Right lobe of liver (tissue), 4 donors: Measurements from ENCODE around the gene FDPS.
A peak's percentile ranks its signal among the peaks of the same experiment; 100 is the strongest.

ENCODE experiments used
- POLR2A ChIP-seq: fragments of 450-650 bp; IDR thresholded peaks from one replicate; pipeline ENCODE4 v1.6.1; 2017; ENCODE audit warnings: antibody characterized with exemption, mild to moderate bottlenecking
- TF ChIP-seq, protein P1 (sequence below), 4 donors: fragments of 200-600 bp in 3 of 4; fragments of 450-650 bp in 1 of 4; IDR thresholded peaks; one replicate each; pipeline versions ENCODE4 v1.5.1 to v1.8.0; 2016 to 2022; ENCODE audit warnings: antibody characterized with exemption in 4 of 4, mild to moderate bottlenecking in 2 of 4
- donor health status: DM: no; HTN: no; CAD: no.
- donor health status: DM: no; HTN: no; CAD: no.
- donor health status: DM: no; HTN: yes; CAD: no.

DNA sequence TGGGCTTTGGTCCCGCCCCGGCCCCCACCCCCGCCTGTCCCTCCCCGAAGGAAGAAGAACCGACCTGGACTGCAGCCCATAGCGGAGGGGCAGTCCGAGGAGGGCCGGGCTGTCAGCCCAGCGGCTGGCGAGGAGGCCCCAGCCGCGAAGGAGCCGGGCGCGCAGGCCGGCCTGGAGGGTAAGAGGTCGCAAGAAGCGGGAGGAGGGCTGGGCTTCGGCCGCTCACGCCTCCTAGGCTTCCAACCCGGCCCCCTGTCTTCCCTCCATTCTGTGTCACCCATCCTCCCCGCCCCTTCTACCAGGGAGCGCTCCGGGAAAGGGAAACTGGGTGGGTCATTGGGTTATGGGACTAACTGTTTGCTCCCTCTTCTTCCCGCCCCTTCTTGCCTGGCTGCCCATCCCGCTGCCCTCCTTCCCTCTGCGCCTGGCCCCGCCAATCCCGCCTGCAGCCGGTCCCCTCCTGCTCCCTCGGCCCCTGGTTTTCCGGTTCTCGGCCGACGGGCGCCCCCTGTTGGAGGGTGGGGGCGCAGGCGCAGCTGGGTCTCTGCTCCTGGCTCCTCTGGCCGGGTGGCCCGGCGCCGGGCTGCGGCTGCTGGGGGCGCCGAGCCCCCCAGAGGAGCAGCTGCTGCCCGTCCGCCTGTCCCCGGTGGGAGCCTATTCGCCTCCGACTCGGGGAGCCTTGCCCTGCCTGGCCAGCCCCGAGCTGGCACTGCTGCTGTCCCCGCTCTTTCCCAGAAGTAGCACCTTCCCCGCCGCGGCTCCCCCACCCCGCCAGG, 14.5 kb downstream of the FDPS start:
- TF ChIP-seq, protein P1, sequence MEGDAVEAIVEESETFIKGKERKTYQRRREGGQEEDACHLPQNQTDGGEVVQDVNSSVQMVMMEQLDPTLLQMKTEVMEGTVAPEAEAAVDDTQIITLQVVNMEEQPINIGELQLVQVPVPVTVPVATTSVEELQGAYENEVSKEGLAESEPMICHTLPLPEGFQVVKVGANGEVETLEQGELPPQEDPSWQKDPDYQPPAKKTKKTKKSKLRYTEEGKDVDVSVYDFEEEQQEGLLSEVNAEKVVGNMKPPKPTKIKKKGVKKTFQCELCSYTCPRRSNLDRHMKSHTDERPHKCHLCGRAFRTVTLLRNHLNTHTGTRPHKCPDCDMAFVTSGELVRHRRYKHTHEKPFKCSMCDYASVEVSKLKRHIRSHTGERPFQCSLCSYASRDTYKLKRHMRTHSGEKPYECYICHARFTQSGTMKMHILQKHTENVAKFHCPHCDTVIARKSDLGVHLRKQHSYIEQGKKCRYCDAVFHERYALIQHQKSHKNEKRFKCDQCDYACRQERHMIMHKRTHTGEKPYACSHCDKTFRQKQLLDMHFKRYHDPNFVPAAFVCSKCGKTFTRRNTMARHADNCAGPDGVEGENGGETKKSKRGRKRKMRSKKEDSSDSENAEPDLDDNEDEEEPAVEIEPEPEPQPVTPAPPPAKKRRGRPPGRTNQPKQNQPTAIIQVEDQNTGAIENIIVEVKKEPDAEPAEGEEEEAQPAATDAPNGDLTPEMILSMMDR (IDR thresholded peaks at IDR 0.05), result peak; percentile 95 to 99 (median 98)
- no peak for TF ChIP-seq POLR2A
